Naive B cell (primary cell): ENCODE results near the gene CIP2A. TPM values are rescaled to one million over a fixed set of nuclear protein-coding genes. Genes with fewer than 3 reads are reported as not detected.
"Not testable (repeated sequence)": the region's sequence is repeated elsewhere in the genome, so short reads cannot be mapped to it uniquely, and the experiment has no call there.

Source experiments
- ATAC-seq, 2 donors: fragments of 150-1000 bp; cut with Tn5 transposase; 2 replicates each; pipeline ENCODE4 v1.10.0; 2021; ENCODE audit warnings: low read depth in 2 of 2, mild to moderate bottlenecking in 2 of 2, moderate library complexity in 2 of 2
- DNase-seq: peaks from one replicate; pipeline ENCODE4 v3.0.0; 2022
- H3K27ac Mint-ChIP-seq, 6 donors: one replicate each; pipeline ENCODE4 v1.8.0; 2020 to 2022; ENCODE audit warnings: mild to moderate bottlenecking in 6 of 6, mixed read lengths in 6 of 6, moderate library complexity in 5 of 6, inconsistent platforms in 2 of 6
- H3K27me3 Mint-ChIP-seq, 3 donors: one replicate each; pipeline ENCODE4 v1.8.0; 2021 to 2022; ENCODE audit warnings: mixed read lengths in 3 of 3, mild to moderate bottlenecking in 1 of 3
- H3K36me3 Mint-ChIP-seq, 2 donors: one replicate each; pipeline ENCODE4 v1.8.0; 2020 to 2022; ENCODE audit warnings: mixed read lengths in 2 of 2, inconsistent platforms in 1 of 2, mild to moderate bottlenecking in 1 of 2
- H3K4me1 Mint-ChIP-seq, 3 donors: one replicate each; pipeline ENCODE4 v1.8.0; 2020 to 2022; ENCODE audit warnings: mixed read lengths in 3 of 3, inconsistent platforms in 1 of 3, mild to moderate bottlenecking in 1 of 3, moderate library complexity in 1 of 3
- H3K4me3 Mint-ChIP-seq, 8 donors: one replicate each; pipeline ENCODE4 v1.8.0; 2020 to 2022; ENCODE audit warnings: mild to moderate bottlenecking in 8 of 8, mixed read lengths in 8 of 8, moderate library complexity in 8 of 8, inconsistent platforms in 2 of 8
- H3K9me3 Mint-ChIP-seq, 7 donors: one replicate each; pipeline ENCODE4 v1.8.0; 2020 to 2022; ENCODE audit warnings: mixed read lengths in 7 of 7, mild to moderate bottlenecking in 5 of 7, inconsistent platforms in 2 of 7, moderate library complexity in 1 of 7
- polyA plus RNA-seq, 6 donors: library from polyadenylated mRNA; unstranded; fragments of 300-500 nt; fragmentation: Illumina TruSeq; gene quantifications; one replicate each; pipeline ENCODE4 v1.2.3, GENCODE V29; 2021; ENCODE audit warnings: low read depth in 6 of 6

CIP2A gene
- polyA plus RNA-seq: 1 to 10 TPM; 3.4 to 7.6 (median 4.8) TPM

DNA sequence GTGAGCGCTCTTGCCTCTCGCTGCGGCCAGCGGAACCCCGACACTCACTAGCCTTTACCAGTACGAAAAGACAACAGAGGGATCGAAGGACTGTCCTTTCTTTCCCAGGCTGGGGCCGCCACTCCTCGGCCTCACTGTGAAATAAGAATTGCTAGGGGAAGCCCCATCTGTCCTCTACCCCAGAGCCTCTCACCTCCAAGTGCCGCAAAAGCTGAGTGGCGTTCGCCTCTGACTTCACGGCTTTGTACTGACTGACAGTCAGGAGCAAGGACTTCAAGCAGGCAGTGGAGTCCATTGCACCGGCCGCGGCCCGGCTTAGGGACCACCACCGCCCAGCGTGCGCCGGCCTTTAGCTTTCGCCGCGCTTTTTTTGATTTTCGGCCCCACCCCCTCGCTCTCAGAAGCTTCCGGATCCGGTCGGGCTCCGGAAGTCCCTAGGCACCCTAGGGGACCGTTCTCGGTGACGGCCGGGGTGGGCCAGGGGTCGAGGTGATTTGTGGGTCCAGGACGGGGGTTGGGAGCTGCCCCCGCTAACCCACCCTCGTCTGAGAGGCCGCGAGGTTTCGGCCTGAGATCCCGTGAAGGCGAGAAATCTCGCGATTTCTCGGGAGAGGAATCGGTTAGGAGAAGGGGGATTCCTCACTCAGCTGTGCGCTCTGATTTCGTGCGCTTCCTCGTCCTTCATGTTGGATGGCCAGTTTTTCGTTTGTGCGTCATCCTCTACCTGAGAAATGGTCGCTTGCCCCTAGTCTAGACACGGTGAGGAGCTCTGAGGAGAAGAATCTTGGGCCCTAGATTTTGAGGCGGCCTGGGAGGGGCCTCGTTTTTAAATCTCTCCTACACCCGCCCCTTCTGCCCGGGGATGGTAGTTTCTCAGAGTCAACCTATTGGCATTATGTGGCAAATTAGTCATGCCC, at the start of gene CIP2A, which contains the start of gene DZIP3:
Gene CIP2A (minus strand): TSS at position 358 of the 917 bp plus-strand sequence. CDS start 63 bp downstream, at position 295.
Gene DZIP3 (plus strand): TSS at position 642 of the 917 bp plus-strand sequence. CDS start 15,685 bp downstream, outside the sequence.
- H3K27ac Mint-ChIP-seq: peak within 1 kb of the TSS; percentile 99 to 100 (median 100)
- ATAC-seq (peak; percentile 84 to 88), DNase-seq (peak; percentile 91)
- H3K4me3 Mint-ChIP-seq: peak within 1 kb of the TSS; percentile 91 to 99 (median 98)
- H3K9me3 Mint-ChIP-seq: no peaks in the 10 kb centered on the region
- no peaks in the 10 kb centered on the region for H3K27me3 Mint-ChIP-seq
- peaks cover 28 to 50% (median 34%) of the 10 kb centered on the region in 3 donors for H3K4me1 Mint-ChIP-seq
- H3K36me3 Mint-ChIP-seq: no peaks in the 10 kb centered on the region

DNA sequence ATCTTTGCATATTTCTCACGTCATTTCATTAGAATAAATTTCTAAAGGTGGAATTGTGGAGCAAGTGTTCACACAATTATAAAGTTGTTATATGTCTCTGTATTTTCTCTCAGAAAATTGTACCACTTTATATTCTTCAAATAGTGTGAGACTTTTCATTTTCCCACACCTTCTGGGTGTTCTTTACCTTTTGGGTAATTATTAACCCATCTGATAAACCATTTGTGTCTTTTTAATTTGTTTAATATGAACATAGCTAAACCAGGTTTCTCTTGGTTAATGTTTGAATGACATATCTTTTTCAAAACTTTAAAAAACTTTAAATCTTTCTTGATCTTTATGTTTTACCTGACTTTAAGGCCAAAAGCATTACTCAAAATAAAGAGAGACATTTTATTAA, 40.7 kb upstream of the CIP2A start:
- peaks cover 7 to 10% (median 9%) of the 10 kb centered on the region in 3 donors for H3K4me1 Mint-ChIP-seq
- no peak for DNase-seq
- H3K27me3 Mint-ChIP-seq: no peaks in the 10 kb centered on the region
- no peak overlapping the region for H3K27ac Mint-ChIP-seq
- ATAC-seq: no peak
- no peak overlapping the region for H3K4me3 Mint-ChIP-seq
- H3K36me3 Mint-ChIP-seq: peaks cover 20 to 24% of the 10 kb centered on the region in 2 donors
- H3K9me3 Mint-ChIP-seq: no peaks in the 10 kb centered on the region

DNA sequence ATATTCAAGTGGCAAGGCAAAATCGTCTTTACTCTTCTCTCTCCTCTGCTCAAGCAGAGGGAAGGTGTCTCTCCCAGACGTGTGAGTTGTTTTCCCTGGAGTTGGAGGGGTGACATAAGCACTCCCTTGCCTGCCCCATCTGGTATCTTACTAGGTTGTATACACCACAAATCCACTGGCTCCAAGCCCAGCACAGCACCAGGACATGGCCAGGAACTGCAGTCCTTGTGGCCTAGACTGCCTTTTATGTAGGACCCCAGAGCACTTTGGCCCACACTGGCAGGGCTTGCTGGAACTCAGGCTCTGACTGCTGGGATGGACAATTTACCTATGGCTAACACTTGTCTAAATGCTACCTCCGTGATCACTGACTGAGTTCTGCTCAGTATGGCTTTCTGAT, 34.3 kb upstream of the CIP2A start:
- Mint-ChIP-seq H3K36me3 (peaks cover 10 to 33% of the 10 kb centered on the region in 2 donors), H3K27ac (no peak overlapping the region)
- no peak for DNase-seq

DNA sequence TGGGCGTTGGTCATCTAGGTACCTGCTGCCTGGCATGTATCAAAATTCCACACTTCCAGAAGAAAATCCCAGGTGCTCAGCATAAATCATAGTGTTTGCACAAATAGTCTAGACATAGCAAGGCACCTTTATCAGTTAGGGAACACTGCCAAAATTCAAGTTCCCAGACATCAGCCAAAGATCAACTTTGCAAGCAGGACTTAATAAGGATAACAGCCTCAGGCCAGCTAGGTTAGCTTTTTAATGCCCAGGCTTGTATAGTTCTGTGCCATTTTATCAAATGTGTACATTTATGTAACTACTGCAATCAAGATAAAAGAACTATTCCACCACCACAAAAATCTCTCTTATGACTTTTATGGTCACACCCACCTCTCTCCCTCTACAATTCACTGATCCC, 31.0 kb upstream of the CIP2A start:
- Mint-ChIP-seq H3K9me3 (peaks cover 0 to 4% (median 2%) of the 10 kb centered on the region in 7 donors), H3K27me3 (no peaks in the 10 kb centered on the region), H3K4me3 (no peak overlapping the region), H3K36me3 (peaks cover 10 to 40% of the 10 kb centered on the region in 2 donors), H3K4me1 (no peaks in the 10 kb centered on the region), H3K27ac (no peak overlapping the region)
- no peak for ATAC-seq
- DNase-seq: no peak

More for the DNA sequence above, 34.3 kb upstream of the CIP2A start:
- Mint-ChIP-seq H3K9me3 (peaks cover 0 to 4% (median 2%) of the 10 kb centered on the region in 7 donors), H3K27me3 (no peaks in the 10 kb centered on the region), H3K4me3 (peak overlapping the region in 1 of 8 donors; percentile 21), H3K4me1 (no peaks in the 10 kb centered on the region)
- no peak for ATAC-seq

DNA sequence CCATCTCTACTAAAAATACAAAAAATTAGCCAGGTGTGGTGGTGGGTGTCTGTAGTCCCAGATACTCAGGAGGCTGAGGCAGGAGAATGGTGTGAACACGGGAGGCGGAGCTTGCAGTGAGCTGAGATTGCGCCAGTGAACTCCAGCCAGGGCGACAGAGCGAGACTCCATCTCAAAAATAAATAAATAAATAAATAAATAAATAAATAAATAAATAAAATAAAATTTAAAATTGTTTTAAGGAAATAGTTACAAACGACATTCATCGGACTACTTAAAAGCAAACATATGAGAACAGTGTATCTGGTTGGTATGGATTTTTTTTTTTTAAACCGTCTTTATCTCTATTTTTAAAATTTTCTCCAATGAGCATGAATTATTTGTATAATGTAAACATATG, 26.9 kb upstream of the CIP2A start:
- DNase-seq, H3K4me3 Mint-ChIP-seq, ATAC-seq, H3K27ac Mint-ChIP-seq, H3K4me1 Mint-ChIP-seq, H3K9me3 Mint-ChIP-seq, H3K27me3 Mint-ChIP-seq: not testable (repeated sequence)
- peaks cover 0 to 34% of the 10 kb centered on the region in 2 donors for H3K36me3 Mint-ChIP-seq

DNA sequence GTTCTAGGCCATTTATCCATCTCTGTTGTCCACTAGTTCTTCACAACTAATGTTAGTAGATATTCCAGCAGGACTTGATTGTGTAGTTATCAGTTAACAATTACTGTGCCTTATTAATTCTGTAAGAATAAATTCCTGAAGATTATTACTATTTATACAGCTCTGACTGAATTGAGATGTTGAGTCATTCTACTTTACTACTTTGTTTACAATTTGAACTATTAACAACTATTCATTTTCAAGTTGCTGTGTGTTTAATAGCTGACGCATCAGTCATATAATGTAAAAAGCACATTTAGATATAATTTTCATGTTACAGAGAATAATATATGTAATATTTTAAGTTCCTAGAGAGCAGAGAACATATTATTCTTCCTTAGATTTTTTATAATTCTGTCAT, 21.4 kb upstream of the CIP2A start:
- Mint-ChIP-seq H3K4me3 (no peak overlapping the region), H3K27ac (no peak overlapping the region), H3K27me3 (no peaks in the 10 kb centered on the region), H3K9me3 (no peaks in the 10 kb centered on the region), H3K36me3 (peaks cover 9 to 38% of the 10 kb centered on the region in 2 donors), H3K4me1 (peaks cover 0 to 8% (median 3%) of the 10 kb centered on the region in 3 donors)
- DNase-seq: no peak
- ATAC-seq: no peak

DNA sequence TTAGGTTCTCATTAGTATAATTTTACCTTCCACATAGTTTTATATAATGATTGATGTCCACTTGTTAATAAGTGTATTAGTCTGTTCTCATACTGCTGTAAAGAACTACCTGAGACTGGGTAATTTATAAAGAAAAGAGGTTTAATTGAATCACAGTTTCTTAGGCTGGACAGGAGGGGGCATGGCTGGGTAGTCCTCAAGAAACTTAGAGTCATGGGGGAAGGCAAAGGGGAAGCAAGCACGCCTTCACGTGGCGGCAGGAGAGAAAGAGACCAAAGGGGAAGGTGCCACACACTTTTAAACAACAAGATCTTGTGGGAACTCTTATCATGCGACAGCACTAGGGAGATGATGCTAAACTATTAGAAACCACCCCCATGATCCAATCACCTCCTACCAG, 19.5 kb upstream of the CIP2A start:
- peaks cover 9 to 26% of the 10 kb centered on the region in 2 donors for H3K36me3 Mint-ChIP-seq
- H3K27me3 Mint-ChIP-seq: no peaks in the 10 kb centered on the region
- H3K9me3 Mint-ChIP-seq: no peaks in the 10 kb centered on the region
- DNase-seq: no peak
- ATAC-seq: no peak
- peaks cover 3 to 15% (median 11%) of the 10 kb centered on the region in 3 donors for H3K4me1 Mint-ChIP-seq
- no peak overlapping the region for H3K4me3 Mint-ChIP-seq
- no peak overlapping the region for H3K27ac Mint-ChIP-seq

DNA sequence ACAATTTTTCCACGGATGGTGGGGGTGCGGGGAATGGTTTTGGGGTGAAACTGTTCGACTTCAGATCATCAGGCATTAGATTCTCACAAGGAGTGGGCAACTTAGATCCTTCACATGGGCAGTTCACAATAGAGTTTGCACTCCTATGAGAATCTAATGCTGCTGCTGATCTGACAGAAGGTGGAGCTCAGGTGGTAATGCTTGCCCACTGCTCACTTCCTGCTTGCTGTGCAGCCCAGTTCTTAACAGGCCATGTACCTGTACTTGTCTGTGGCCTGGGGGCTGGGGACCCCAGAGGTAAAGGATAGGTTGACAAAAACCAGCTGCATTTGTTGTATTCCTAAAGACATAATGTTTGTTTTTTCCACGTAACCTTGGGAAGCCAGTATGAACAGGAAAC, 16.3 kb upstream of the CIP2A start:
- Mint-ChIP-seq H3K27ac (no peak overlapping the region), H3K4me1 (peaks cover 24 to 40% (median 39%) of the 10 kb centered on the region in 3 donors), H3K9me3 (no peaks in the 10 kb centered on the region), H3K4me3 (peak overlapping the region in 1 of 8 donors; percentile 62), H3K36me3 (peaks cover 9 to 23% of the 10 kb centered on the region in 2 donors), H3K27me3 (no peaks in the 10 kb centered on the region)
- ATAC-seq (no peak), DNase-seq (no peak)

DNA sequence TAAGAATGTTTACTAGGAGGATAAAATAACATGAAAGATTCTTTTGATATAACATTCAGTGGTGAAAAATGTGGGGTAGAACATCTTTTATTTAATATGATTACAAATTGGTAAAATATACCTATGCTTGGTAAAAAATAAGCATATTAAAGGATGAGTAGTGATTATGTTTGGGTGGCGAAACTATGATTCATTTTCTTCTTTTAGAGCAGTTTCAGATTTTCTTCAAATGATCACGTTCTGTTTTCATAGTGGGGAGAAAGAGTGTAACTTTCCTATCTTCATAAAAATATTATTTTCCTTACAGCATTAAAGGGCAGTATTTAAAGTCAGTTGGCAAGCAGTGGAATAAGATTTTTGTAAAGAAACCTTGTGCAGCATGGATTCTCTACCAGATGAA, 15.8 kb upstream of the CIP2A start:
- DNase-seq: no peak
- H3K4me1 Mint-ChIP-seq: peaks cover 24 to 40% (median 39%) of the 10 kb centered on the region in 3 donors
- H3K9me3 Mint-ChIP-seq: no peaks in the 10 kb centered on the region
- no peaks in the 10 kb centered on the region for H3K27me3 Mint-ChIP-seq
- H3K36me3 Mint-ChIP-seq: peaks cover 9 to 23% of the 10 kb centered on the region in 2 donors
- H3K27ac Mint-ChIP-seq: peak overlapping the region in 1 of 6 donors; percentile 72
- no peak overlapping the region for H3K4me3 Mint-ChIP-seq
- ATAC-seq: no peak

DNA sequence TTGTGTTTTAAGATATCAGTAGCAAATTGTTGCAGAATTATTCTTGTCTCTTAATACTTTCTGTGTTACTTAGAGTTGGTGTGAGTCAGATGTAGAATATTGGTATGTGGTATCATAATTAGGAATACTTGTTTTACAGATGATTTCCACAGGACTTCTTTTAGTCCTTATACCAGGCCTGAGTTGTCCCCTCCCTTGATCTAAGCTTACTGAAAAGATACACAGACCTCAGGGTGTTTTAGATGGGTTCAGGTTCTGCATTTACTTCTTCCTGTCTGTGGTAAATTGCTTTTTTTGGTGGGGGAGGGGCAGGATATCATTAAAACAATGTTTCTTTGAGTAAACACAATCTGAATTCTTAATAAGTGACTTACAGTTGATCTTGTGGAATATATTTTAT, 14.5 kb upstream of the CIP2A start:
- Mint-ChIP-seq H3K36me3 (peaks cover 3 to 14% of the 10 kb centered on the region in 2 donors), H3K27ac (peak overlapping the region; percentile 8 to 95 (median 72)), H3K9me3 (no peaks in the 10 kb centered on the region), H3K4me3 (peak overlapping the region; percentile 2 to 85 (median 64)), H3K4me1 (peaks cover 24 to 37% (median 35%) of the 10 kb centered on the region in 3 donors), H3K27me3 (no peaks in the 10 kb centered on the region)
- peak; percentile 78 to 82 for ATAC-seq
- DNase-seq: peak; percentile 38

DNA sequence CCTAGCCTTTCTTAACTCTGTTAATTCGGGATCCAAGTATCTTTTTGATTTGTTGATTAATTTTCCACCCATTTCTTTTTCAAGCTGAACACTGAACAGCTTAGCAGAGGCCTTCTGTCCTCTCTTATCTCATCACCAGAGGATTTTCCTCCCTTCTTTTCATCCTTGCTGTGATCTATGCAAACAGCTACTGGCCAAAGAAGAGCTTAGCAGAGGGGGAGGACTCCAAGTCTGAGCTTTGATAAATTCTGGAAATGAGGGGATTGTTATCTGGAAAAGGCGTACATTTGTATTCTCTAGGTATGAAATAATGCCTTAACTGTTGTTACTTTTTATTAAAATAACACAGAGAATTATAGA, 13.7 kb upstream of the CIP2A start:
- H3K36me3 Mint-ChIP-seq: peaks cover 0 to 12% of the 10 kb centered on the region in 2 donors
- H3K9me3 Mint-ChIP-seq: no peaks in the 10 kb centered on the region
- H3K4me1 Mint-ChIP-seq: peaks cover 24 to 37% (median 33%) of the 10 kb centered on the region in 3 donors
- H3K27ac Mint-ChIP-seq: peak overlapping the region; percentile 59 to 95 (median 87)
- ATAC-seq (peak in 1 of 2 donors; percentile 1), DNase-seq (no peak)
- no peaks in the 10 kb centered on the region for H3K27me3 Mint-ChIP-seq
- peak overlapping the region; percentile 48 to 85 (median 72) for H3K4me3 Mint-ChIP-seq

DNA sequence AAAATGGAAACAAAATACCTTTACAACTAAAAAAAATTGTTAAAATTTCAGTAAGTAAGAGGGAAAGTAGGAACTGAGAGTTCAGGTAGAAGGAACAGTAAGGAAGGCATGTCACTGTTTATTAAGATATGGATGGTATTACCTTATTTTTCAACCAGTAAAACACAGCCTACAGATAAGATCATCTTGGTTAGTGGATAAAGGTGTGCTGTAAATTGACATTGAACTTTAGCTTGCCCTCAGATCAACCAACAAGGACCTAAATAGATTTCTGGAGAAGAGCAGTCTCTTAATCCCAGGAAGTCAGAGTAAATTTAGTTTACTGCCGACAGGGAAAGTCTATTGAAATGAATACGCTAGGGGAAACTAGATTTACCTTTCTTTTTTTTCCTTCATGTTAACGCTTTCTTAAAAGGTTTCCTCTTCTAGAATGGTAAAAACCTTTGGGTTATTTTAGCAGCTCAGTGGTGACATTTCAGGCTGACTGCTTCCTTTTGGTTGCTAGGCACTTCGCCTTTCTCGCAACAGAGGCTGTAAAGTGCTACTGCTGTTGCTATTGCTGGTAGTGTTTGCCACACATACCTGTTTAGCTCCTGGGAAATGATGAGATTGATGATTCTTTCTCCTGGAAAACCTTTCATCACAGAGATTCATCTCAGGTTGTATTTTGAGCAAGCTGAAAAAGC, 13.2 kb upstream of the CIP2A start:
- peak; percentile 85 to 87 for ATAC-seq
- H3K4me1 Mint-ChIP-seq: peaks cover 24 to 39% (median 33%) of the 10 kb centered on the region in 3 donors

DNA sequence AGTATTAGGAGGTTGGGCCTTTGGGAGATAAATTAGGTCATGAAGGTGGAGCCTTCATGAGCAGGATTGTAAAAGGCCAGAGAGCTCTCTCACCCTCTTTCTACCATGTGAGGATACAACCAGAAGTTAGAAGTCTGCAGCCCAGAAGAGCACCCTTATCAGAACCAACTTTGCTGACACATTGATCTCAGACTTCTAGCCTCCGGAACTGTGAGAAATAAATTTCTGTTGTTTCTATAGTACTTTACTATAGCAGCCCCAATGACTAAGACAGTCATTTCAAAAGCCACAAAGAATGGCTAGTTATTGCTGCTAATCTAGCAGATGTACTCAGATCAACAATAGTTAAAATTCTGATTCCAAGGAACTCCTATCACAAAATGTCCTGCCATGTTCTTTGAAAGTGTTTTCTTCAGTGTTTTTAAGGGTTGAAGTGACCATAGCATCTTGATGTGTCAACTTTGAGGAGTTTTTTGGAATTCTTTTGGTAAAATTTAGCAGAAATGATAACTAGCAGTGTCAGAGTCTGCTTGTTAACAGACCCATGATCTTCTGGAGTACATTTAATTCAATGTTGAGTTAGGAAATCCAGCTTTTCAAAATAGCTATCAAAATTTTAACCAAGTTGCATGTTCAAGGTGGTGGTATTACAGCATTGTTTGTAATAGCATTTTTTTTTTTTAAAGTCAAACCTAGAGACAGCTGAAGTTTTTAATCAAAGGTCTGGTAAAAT, 10.6 kb upstream of the CIP2A start:
- DNase-seq: no peak
- H3K36me3 Mint-ChIP-seq: no peaks in the 10 kb centered on the region
- ATAC-seq: no peak
- H3K4me3 Mint-ChIP-seq: no peak overlapping the region
- H3K27ac Mint-ChIP-seq: no peak overlapping the region
- peaks cover 35 to 53% (median 52%) of the 10 kb centered on the region in 3 donors for H3K4me1 Mint-ChIP-seq
- no peaks in the 10 kb centered on the region for H3K27me3 Mint-ChIP-seq
- H3K9me3 Mint-ChIP-seq: no peaks in the 10 kb centered on the region

More for the DNA sequence above, 13.2 kb upstream of the CIP2A start:
- Mint-ChIP-seq H3K9me3 (no peaks in the 10 kb centered on the region), H3K36me3 (peaks cover 0 to 8% of the 10 kb centered on the region in 2 donors), H3K27me3 (no peaks in the 10 kb centered on the region), H3K4me3 (peak overlapping the region; percentile 61 to 85 (median 72)), H3K27ac (peak overlapping the region; percentile 59 to 95 (median 87))
- peak; percentile 21 for DNase-seq
